Naive B cell (primary cell): ENCODE results near the gene ADAM12. TPM values are rescaled to one million over a fixed set of nuclear protein-coding genes. Genes with fewer than 3 reads are reported as not detected.
"Not testable (repeated sequence)": the region's sequence is repeated elsewhere in the genome, so short reads cannot be mapped to it uniquely, and the experiment has no call there.

Source experiments
- ATAC-seq, 2 donors: fragments of 150-1000 bp; cut with Tn5 transposase; 2 replicates each; pipeline ENCODE4 v1.10.0; 2021; ENCODE audit warnings: low read depth in 2 of 2, mild to moderate bottlenecking in 2 of 2, moderate library complexity in 2 of 2
- DNase-seq: peaks from one replicate; pipeline ENCODE4 v3.0.0; 2022
- H3K27ac Mint-ChIP-seq, 6 donors: one replicate each; pipeline ENCODE4 v1.8.0; 2020 to 2022; ENCODE audit warnings: mild to moderate bottlenecking in 6 of 6, mixed read lengths in 6 of 6, moderate library complexity in 5 of 6, inconsistent platforms in 2 of 6
- H3K27me3 Mint-ChIP-seq, 3 donors: one replicate each; pipeline ENCODE4 v1.8.0; 2021 to 2022; ENCODE audit warnings: mixed read lengths in 3 of 3, mild to moderate bottlenecking in 1 of 3
- H3K36me3 Mint-ChIP-seq, 2 donors: one replicate each; pipeline ENCODE4 v1.8.0; 2020 to 2022; ENCODE audit warnings: mixed read lengths in 2 of 2, inconsistent platforms in 1 of 2, mild to moderate bottlenecking in 1 of 2
- H3K4me1 Mint-ChIP-seq, 3 donors: one replicate each; pipeline ENCODE4 v1.8.0; 2020 to 2022; ENCODE audit warnings: mixed read lengths in 3 of 3, inconsistent platforms in 1 of 3, mild to moderate bottlenecking in 1 of 3, moderate library complexity in 1 of 3
- H3K4me3 Mint-ChIP-seq, 8 donors: one replicate each; pipeline ENCODE4 v1.8.0; 2020 to 2022; ENCODE audit warnings: mild to moderate bottlenecking in 8 of 8, mixed read lengths in 8 of 8, moderate library complexity in 8 of 8, inconsistent platforms in 2 of 8
- H3K9me3 Mint-ChIP-seq, 7 donors: one replicate each; pipeline ENCODE4 v1.8.0; 2020 to 2022; ENCODE audit warnings: mixed read lengths in 7 of 7, mild to moderate bottlenecking in 5 of 7, inconsistent platforms in 2 of 7, moderate library complexity in 1 of 7
- polyA plus RNA-seq, 6 donors: library from polyadenylated mRNA; unstranded; fragments of 300-500 nt; fragmentation: Illumina TruSeq; gene quantifications; one replicate each; pipeline ENCODE4 v1.2.3, GENCODE V29; 2021; ENCODE audit warnings: low read depth in 6 of 6

The ADAM12 gene
- polyA plus RNA-seq, 6 donors from 2014 or later, result 0.07 to 0.08 TPM; not detected in 4

DNA sequence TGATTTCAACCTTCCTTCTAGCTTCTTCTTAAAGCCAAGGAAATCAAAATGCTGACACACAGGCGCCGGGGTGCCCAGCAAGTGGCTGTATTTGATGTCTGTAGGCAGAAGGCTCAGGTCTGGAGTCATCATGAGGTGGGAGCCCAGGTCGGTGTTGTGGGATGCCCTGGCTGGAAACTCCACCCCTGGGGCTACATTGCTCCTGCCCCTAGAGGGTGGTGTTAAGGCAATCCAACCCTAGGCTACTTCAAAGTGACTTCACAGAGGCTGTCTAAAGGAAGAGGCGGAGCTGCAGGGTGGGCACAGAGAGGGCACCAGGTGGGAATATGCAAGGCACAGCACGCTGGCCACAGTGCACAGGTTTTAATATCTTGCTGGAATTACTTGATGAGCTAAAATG is 200.9 kb downstream of the ADAM12 start:
- DNase-seq, result no peak
- H3K27ac Mint-ChIP-seq, result no peak overlapping the region
- ATAC-seq, result no peak
- no peaks in the 10 kb centered on the region for H3K4me1 Mint-ChIP-seq
- H3K4me3 Mint-ChIP-seq, result no peak overlapping the region
- peaks cover 0 to 9% of the 10 kb centered on the region in 2 donors for H3K36me3 Mint-ChIP-seq
- H3K9me3 Mint-ChIP-seq, result peaks cover 0 to 11% (median 3%) of the 10 kb centered on the region in 7 donors
- peaks cover 23 to 43% (median 31%) of the 10 kb centered on the region in 3 donors for H3K27me3 Mint-ChIP-seq

DNA sequence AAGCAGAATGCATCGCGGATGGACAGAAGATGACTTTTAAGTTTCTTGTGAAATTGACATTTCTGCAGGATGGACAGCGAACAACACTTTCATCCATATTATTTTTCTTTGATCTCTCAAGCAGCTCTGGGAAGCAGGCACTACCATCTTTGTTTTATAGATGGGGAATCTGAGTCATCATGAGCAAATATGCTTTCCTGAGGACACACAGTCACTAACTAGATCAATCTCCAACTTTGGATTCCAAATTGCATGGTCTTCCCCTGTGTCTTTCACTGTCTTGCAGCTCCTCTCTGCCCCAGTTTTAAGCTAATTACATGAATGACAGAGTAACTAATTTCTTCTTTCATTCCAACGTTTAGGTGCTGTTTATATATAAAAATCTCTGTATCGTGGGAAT is 201.5 kb downstream of the ADAM12 start:
- Mint-ChIP-seq H3K36me3 (peaks cover 0 to 9% of the 10 kb centered on the region in 2 donors), H3K27ac (no peak overlapping the region), H3K4me1 (no peaks in the 10 kb centered on the region), H3K9me3 (peaks cover 0 to 11% (median 3%) of the 10 kb centered on the region in 7 donors), H3K4me3 (no peak overlapping the region), H3K27me3 (peaks cover 23 to 43% (median 31%) of the 10 kb centered on the region in 3 donors)
- ATAC-seq (no peak), DNase-seq (no peak)

DNA sequence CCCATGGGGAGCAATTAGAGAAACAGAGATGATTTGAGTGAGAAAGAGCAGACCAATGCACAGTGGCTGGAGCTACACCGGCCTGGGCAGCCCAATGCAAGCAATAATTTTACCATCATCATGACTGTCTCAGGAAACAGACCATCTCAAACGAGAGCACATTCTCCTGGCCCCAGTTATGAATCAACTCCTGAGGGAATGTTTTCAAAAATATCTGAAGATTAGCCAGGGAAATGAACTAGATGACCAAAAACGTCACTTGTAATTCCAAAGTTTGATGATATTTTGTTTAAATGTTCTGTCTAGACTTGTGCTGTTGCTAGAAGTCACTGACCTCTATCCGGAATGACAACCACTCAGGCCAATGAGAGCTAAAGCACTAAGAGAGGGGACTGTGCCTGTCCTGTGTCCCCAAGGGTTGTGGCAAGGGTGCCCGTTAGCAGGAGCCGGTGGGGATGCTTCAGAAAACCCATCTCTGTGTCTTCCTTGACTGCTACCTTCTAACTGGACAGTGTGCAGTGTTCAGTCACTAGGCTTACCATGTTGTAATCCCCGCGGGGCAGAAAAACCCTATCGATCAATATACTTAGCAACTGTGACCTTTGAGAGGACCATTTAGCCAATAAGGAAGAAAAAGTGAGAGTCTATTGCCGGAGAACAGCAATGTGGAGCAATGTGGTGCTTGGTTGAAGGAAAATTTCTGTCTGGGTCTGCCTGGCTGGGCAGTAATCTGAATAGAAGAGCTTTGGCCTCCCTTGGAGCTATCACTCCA is 202.4 kb downstream of the ADAM12 start:
- Mint-ChIP-seq H3K9me3 (peaks cover 0 to 6% (median 0%) of the 10 kb centered on the region in 7 donors), H3K36me3 (peaks cover 0 to 6% of the 10 kb centered on the region in 2 donors), H3K4me3 (no peak overlapping the region), H3K4me1 (no peaks in the 10 kb centered on the region), H3K27ac (peak overlapping the region in 1 of 6 donors; percentile 68), H3K27me3 (peaks cover 24 to 34% (median 26%) of the 10 kb centered on the region in 3 donors)
- DNase-seq, result no peak
- ATAC-seq, result no peak

DNA sequence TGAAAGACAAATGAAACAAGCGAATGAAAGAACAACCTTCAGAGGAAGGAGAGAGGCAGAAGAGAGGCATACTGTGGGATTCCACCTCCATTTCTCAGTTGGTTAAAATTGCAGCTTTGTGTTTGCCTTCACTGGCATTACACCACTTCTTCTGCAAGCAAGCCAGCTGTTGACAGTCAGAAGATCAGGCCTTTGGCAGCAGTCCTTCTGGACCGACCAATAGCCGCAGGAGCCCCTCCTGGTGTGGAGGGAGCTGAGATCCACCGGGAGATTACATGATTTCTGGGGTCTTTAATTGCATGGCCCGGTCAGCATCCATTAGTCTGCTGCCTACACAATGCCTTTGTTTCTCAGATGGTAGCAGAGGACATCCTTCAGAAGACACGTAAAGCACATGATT is 206.7 kb downstream of the ADAM12 start:
- H3K9me3 Mint-ChIP-seq, result peaks cover 0 to 2% (median 0%) of the 10 kb centered on the region in 7 donors

DNA sequence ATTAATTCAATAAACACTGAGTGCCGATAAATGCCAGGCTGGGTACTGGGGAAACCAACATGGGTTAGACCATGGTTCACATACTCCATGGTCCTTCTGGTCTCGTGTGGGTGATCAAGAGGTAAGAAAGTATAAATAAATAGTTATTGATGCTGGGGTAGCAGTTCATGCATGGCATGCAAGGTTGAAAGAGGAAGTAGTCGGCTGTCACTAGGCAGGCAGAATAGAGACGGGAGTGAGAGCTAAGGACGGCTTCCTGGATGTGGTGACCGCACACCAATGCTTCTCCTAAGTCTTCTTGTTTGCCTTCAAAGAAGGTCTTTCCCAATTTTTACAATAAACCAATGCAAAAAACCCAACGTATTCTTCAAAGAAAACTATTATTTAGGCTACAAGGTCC is 208.6 kb downstream of the ADAM12 start:
- peak; percentile 5 for DNase-seq
- no peaks in the 10 kb centered on the region for H3K36me3 Mint-ChIP-seq
- peaks cover 0 to 8% (median 0%) of the 10 kb centered on the region in 3 donors for H3K27me3 Mint-ChIP-seq
- peak; percentile 95 to 96 for ATAC-seq
- H3K9me3 Mint-ChIP-seq, result peaks cover 0 to 2% (median 0%) of the 10 kb centered on the region in 7 donors
- H3K27ac Mint-ChIP-seq, result peak overlapping the region in 3 of 6 donors; percentile 39 to 87 (median 73)
- peak overlapping the region in 5 of 8 donors; percentile 4 to 74 (median 30) for H3K4me3 Mint-ChIP-seq
- peaks cover 6 to 25% (median 10%) of the 10 kb centered on the region in 3 donors for H3K4me1 Mint-ChIP-seq

More for the DNA sequence above, 206.7 kb downstream of the ADAM12 start:
- H3K4me1 Mint-ChIP-seq, result peaks cover 6 to 25% (median 10%) of the 10 kb centered on the region in 3 donors
- H3K27ac Mint-ChIP-seq, result no peak overlapping the region
- no peaks in the 10 kb centered on the region for H3K36me3 Mint-ChIP-seq
- no peak for ATAC-seq
- no peak overlapping the region for H3K4me3 Mint-ChIP-seq
- DNase-seq, result no peak
- H3K27me3 Mint-ChIP-seq, result peaks cover 5 to 9% (median 7%) of the 10 kb centered on the region in 3 donors

DNA sequence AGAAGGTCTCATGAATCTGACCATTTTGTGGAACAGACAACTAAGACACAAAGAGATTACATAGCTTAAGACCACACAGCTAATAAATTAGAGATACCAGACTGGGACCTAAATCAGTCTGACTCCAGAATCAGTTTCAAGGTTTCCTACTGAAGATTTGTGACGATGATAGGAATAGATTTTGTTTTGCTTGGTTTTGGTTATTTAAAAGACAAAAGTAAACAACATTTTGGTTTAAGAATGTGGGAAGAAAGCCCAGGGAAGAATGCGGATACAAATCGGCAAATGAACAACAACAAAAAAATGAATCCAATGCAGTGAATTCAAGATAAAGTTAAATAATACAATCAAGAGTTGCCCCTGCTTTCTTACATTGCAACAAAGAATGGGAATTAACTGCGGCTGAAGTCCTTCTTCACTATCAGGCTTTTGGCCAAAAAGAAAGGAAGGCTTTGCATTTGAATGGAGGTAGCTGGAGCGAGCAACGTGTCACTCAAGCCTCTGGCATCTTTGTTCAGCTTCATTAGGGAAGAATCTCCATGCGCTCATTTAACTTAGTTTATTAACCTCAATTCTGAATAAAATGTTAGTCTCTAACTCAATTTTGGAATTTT is 210.8 kb downstream of the ADAM12 start:
- H3K36me3 Mint-ChIP-seq, result no peaks in the 10 kb centered on the region
- peaks cover 6 to 25% (median 10%) of the 10 kb centered on the region in 3 donors for H3K4me1 Mint-ChIP-seq
- peaks cover 0 to 5% (median 0%) of the 10 kb centered on the region in 7 donors for H3K9me3 Mint-ChIP-seq
- peak overlapping the region in 2 of 6 donors; percentile 29 to 71 for H3K27ac Mint-ChIP-seq
- peaks cover 0 to 10% (median 8%) of the 10 kb centered on the region in 3 donors for H3K27me3 Mint-ChIP-seq
- H3K4me3 Mint-ChIP-seq, result no peak overlapping the region
- ATAC-seq, result no peak
- DNase-seq, result no peak

DNA sequence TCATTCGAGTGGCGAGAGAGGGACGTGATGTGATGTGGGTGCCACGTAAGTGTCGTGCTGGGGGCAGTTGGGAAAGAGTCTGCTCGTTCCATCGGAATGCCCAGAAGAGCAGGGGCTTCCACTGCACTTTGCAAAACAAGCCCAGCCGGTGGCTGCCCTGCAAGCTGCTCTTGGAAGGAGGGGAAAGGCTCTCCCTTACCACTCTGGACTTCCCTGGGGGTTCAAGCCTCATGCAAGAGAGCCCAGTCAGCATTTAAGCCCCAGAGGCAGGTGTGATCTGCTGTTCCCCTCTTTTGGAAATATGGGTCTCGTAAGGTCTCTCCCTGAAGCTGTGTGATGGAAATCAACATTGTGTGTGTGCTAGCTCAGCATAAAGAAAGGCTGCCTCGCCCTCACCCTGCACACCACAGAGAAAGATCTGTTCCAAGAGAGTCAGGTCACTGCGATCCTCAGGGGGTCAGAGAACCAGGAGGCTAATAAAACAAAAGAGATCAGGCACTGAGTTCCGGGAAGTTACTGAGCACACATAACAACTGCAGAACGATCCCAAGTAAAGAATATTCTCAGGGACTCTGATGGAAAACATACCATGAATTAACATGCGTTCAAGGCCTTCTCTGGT is 212.5 kb downstream of the ADAM12 start:
- Mint-ChIP-seq H3K4me3 (no peak overlapping the region), H3K27ac (peak overlapping the region in 1 of 6 donors; percentile 39), H3K9me3 (peaks cover 0 to 7% (median 0%) of the 10 kb centered on the region in 7 donors), H3K4me1 (peaks cover 6 to 24% (median 10%) of the 10 kb centered on the region in 3 donors), H3K27me3 (peaks cover 0 to 10% (median 5%) of the 10 kb centered on the region in 3 donors), H3K36me3 (no peaks in the 10 kb centered on the region)
- no peak for DNase-seq
- no peak for ATAC-seq

DNA sequence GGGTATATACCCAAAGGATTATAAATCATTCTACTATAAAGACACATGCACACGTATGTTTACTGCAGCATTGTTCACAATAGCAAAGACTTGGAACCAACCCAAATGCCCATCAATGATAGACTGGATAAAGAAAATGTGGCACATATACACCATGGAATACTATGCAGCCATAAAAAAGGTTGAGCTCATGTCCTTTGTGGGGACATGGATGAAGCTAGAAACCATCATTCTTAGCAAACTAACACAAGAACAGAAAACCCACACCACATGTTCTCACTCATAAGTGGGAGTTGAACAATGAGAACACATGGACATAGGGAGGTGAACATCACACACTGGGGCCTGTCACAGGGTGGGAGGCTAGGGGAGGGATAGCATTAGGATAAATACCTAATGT is 215.5 kb downstream of the ADAM12 start:
- not testable (repeated sequence) for H3K4me3 Mint-ChIP-seq, DNase-seq, H3K4me1 Mint-ChIP-seq, H3K36me3 Mint-ChIP-seq, H3K9me3 Mint-ChIP-seq, H3K27ac Mint-ChIP-seq, ATAC-seq
- peaks cover 0 to 20% (median 10%) of the 10 kb centered on the region in 3 donors for H3K27me3 Mint-ChIP-seq

DNA sequence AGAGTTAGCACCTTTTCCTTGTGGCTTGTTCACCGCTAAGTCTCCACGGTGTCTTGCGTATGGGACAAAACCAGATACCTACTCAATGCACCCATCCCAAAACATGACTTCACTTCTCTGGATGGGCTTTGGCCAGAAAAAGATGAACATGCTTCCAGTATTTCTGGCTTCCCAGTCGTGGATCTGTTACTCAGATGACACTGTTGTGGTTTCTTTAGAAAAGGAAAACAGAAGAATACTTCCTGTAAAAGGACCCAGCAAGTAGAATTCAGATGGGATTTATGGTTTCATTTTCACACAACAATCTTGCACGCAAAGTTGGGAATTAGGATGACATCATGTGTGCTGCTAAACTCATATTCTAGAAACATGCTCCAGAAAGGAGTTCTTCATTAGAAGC is 216.7 kb downstream of the ADAM12 start:
- Mint-ChIP-seq H3K9me3 (peaks cover 0 to 4% (median 0%) of the 10 kb centered on the region in 7 donors), H3K27ac (no peak overlapping the region), H3K4me1 (no peaks in the 10 kb centered on the region), H3K27me3 (peaks cover 0 to 20% (median 8%) of the 10 kb centered on the region in 3 donors), H3K4me3 (no peak overlapping the region), H3K36me3 (no peaks in the 10 kb centered on the region)
- DNase-seq (no peak), ATAC-seq (no peak)

DNA sequence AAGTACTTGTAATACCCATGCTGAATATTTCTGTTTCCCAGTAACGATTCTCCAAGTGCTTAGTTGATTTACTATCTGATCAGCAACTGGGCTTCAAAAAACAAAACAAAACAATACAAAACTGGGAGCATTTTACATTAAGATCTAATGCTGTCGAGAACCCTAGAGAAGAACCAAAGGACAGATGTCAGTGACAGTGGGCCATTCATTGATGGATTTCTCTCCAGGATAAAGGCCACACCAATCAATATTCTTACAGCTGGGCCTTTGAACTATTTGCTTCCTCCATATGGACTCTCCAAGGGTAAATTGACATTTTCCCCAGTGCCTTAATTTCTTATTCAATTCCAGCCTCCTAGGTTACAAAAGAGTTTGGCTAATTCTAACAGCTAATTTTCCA is 217.5 kb downstream of the ADAM12 start:
- no peak for DNase-seq
- Mint-ChIP-seq H3K4me1 (no peaks in the 10 kb centered on the region), H3K36me3 (no peaks in the 10 kb centered on the region), H3K27me3 (peaks cover 0 to 20% (median 8%) of the 10 kb centered on the region in 3 donors), H3K27ac (no peak overlapping the region), H3K9me3 (peaks cover 0 to 4% (median 0%) of the 10 kb centered on the region in 7 donors), H3K4me3 (no peak overlapping the region)
- no peak for ATAC-seq

DNA sequence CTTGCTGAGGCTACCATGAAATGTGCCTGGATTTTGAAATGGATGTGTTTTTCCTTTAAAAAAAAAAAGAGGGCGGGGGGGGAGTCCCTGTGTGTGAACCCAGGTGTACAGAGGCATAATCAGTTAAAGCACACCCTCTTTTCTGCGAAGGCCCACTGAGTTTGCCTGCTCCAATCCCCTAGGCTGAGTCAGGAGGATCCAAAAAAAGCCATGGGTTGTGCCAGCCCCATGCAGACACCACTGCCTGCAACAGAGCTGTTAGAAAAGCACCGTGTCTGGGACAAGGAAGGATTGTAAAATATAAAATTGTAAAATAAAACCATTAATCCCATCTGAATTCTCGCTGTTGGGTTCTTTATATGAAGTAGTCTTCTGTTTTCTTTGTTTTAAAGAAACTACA is 217.9 kb downstream of the ADAM12 start:
- no peak overlapping the region for H3K4me3 Mint-ChIP-seq
- ATAC-seq, result no peak
- H3K4me1 Mint-ChIP-seq, result no peaks in the 10 kb centered on the region
- H3K27me3 Mint-ChIP-seq, result peaks cover 0 to 20% (median 8%) of the 10 kb centered on the region in 3 donors
- H3K36me3 Mint-ChIP-seq, result no peaks in the 10 kb centered on the region
- no peak overlapping the region for H3K27ac Mint-ChIP-seq
- H3K9me3 Mint-ChIP-seq, result peaks cover 0 to 4% (median 0%) of the 10 kb centered on the region in 7 donors
- DNase-seq, result no peak

DNA sequence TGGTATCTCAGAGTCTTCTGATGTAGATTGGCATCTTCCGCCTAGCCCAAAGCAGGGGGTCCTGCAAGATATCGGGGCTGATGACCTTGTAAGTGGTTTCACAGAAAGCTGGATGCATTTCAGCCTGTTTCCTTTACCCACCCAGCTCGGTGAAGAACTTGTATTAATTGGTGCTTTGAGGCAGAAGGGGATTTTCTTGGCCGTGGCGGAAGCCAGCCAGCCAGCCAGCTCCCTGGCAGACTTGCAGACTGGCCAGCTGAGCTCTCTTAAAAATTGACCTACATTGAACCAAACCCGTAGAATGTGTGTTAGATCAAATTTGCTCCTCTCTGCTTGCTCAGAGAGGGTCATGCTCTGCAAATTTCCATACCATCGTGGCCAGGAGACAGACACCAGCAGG is 218.4 kb downstream of the ADAM12 start:
- Mint-ChIP-seq H3K4me1 (no peaks in the 10 kb centered on the region), H3K36me3 (no peaks in the 10 kb centered on the region), H3K4me3 (no peak overlapping the region), H3K9me3 (peaks cover 0 to 4% (median 0%) of the 10 kb centered on the region in 7 donors), H3K27ac (no peak overlapping the region), H3K27me3 (peaks cover 0 to 20% (median 8%) of the 10 kb centered on the region in 3 donors)
- ATAC-seq, result no peak
- DNase-seq, result no peak

DNA sequence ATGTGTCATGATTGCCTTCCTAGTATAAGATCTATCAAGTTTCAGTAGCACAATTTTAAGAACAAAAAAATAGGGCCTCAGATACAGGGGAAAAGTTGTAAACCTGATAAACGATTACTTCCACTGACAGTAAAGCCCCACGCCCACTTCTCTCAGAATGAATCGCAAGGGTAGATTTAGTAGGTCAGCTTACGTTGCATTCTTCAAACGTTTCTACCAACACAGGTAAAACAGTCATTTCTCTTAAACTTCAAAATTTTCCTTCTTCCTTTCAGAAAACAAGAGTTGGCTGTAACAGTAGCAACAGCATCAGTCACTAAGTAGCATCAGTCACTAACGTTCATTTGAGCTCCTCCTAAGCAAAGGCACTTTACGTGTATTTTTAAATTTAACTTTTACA is 221.5 kb downstream of the ADAM12 start:
- Mint-ChIP-seq H3K27me3 (peaks cover 4 to 19% (median 16%) of the 10 kb centered on the region in 3 donors), H3K4me3 (no peak overlapping the region), H3K27ac (no peak overlapping the region), H3K4me1 (no peaks in the 10 kb centered on the region), H3K36me3 (no peaks in the 10 kb centered on the region), H3K9me3 (peaks cover 0 to 4% (median 0%) of the 10 kb centered on the region in 7 donors)
- no peak for ATAC-seq
- no peak for DNase-seq
